RWPE1 (cell line): Measurements from ENCODE around the gene FHIP1B.
A peak's percentile ranks its signal among the peaks of the same experiment; 100 is the strongest.

Experiments used
- CTCF ChIA-PET: fragments of 350-600 bp; sonication (Branson Sonifier 250); formaldehyde crosslinking; extraction: SDS; loops from one replicate; lab custom pipeline; 2021; lab: Yijun Ruan, JAX
- POLR2A ChIA-PET: fragments of 400-600 bp; formaldehyde crosslinking; extraction: SDS; loops from one replicate; lab custom pipeline; 2020; ENCODE audit warnings: antibody characterized with exemption; ENCODE audit not compliant: low non-redundant PET; lab: Yijun Ruan, JAX
- DNase-seq: peaks from one replicate; pipeline ENCODE4 v3.0.0; 2012; ENCODE audit warnings: low spot score
- H3K27ac ChIP-seq: fragments of 450-650 bp; 2 replicates; pipeline ENCODE4 v1.5.1; 2017
- CTCF ChIP-seq: fragments of 450-650 bp; conservative IDR thresholded peaks from 2 replicates; pipeline ENCODE4 v1.5.1; 2017; ENCODE audit warnings: low read depth, mild to moderate bottlenecking

FHIP1B gene

DNA sequence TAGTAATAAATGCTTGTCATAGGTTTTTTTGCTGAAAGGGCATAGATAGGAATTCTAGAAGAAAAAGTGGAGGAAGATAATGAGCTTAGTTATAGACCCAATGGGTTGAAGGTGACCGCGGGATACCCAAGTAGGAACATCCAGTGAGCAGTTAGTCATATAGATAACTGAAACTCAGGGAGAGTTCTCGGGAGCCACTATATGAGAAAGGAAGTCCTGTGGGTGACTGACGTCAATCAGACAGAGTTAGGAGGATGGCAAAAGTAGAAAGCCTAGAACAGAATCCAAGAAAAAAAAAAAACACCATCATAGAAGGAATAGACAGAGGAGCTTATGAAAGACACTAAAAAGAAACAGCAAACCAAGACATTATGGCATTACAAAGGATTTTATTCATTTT lies 2.8 kb upstream of the FHIP1B start:
- ChIA-PET POLR2A (no interaction called here), CTCF (interaction anchor here (0.7 to 1.3 kb wide), 2 partner anchors 13 to 62 kb away, joined by 3 read pairs; no protein-coding TSS in a partner anchor)
- no peak for DNase-seq
- H3K27ac ChIP-seq: no peak overlapping the region
- TF ChIP-seq CTCF: no peak

- peak; percentile 12 for DNase-seq
- POLR2A ChIA-PET: interaction anchor here (0.5 kb wide), 1 partner anchor 33 kb away, joined by 3 read pairs; no protein-coding TSS in a partner anchor
- TF ChIP-seq CTCF: no peak
- H3K27ac ChIP-seq: peak overlapping the region; percentile 83
- CTCF ChIA-PET: interaction anchor here (1.5 kb wide), 1 partner anchor 119 kb away, joined by 9 read pairs; no protein-coding TSS in a partner anchor
These were observed 451 bp downstream of the FHIP1B start for GRCh38 chr11:6233984-6234386.

- ChIA-PET CTCF (interaction anchor here (0.5 kb wide), 1 partner anchor 139 kb away, joined by 3 read pairs; no protein-coding TSS in a partner anchor), POLR2A (no interaction called here)
- TF ChIP-seq CTCF: no peak
- H3K27ac ChIP-seq: no peak overlapping the region
- no peak for DNase-seq
These were observed 1.5 kb downstream of the FHIP1B start for GRCh38 chr11:6232899-6233298.

GRCh38 chr11:6229911-6230310 lies 4.5 kb downstream of the FHIP1B start:
- H3K27ac ChIP-seq: no peak overlapping the region
- no peak for TF ChIP-seq CTCF
- ChIA-PET CTCF (interaction anchor here (0.6 kb wide), 1 partner anchor 60 kb away, joined by 5 read pairs; no protein-coding TSS in a partner anchor), POLR2A (no interaction called here)
- no peak for DNase-seq

DNA sequence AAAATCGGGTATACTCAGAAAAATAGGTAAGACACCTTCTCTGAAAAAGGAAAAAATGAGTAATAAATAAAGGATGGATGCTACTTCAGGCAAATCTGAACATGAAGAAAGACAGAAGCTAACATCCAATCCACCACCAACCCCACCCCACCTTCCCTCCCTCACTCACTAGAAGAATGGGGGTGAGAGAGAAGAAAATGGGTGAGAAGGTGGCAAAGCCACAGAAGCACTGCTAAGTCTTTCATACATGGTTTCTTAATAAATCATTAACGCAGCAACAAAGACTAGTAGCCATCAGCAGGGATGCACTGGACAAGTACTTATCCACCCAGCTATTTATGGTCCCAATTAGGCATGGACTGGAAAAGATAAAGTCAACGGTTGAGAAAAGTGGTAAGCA lies 5.9 kb downstream of the FHIP1B start:
- TF ChIP-seq CTCF: no peak
- ChIA-PET CTCF (no interaction called here), POLR2A (no interaction called here)

GRCh38 chr11:6225896-6226295 lies 8.5 kb downstream of the FHIP1B start:
- ChIA-PET POLR2A (no interaction called here), CTCF (no interaction called here)
- DNase-seq: no peak
- no peak overlapping the region for H3K27ac ChIP-seq
- TF ChIP-seq CTCF: no peak

More for the DNA sequence above, 5.9 kb downstream of the FHIP1B start:
- no peak for DNase-seq
- no peak overlapping the region for H3K27ac ChIP-seq
